ENCODE data around the gene FN3K.

- TF ChIP-seq REST (IDR thresholded peaks at IDR 0.05; ENCODE audit: insufficient read depth in 1 of 2, low read depth in 2 of 2, low read length in 2 of 2), result no peak
- no peak for TF ChIP-seq SIN3A (IDR thresholded peaks at IDR 0.05; ENCODE audit: borderline replicate concordance, insufficient read depth, low read length)
- TF ChIP-seq POLR2AphosphoS5 (IDR thresholded peaks at IDR 0.05; ENCODE audit: low read depth, low read length), result no peak
- no peak for TF ChIP-seq TAF1 (IDR thresholded peaks at IDR 0.05; ENCODE audit: borderline replicate concordance, insufficient read depth, low read length)
- TF ChIP-seq FOXP2 (optimal IDR thresholded peaks at IDR 0.05; ENCODE audit: borderline replicate concordance, extremely low read depth, extremely low read length, insufficient read depth), result no peak
Observed at GRCh38 chr17:82709676-82710498, 25.5 kb upstream of the FN3K start.

Measured in PFSK-1 (cell line).